GM19452 (cell line): ENCODE measurements around the gene AKIRIN1.
"Not testable (repeated sequence)": the region's sequence is repeated elsewhere in the genome, so short reads cannot be mapped to it uniquely, and the experiment has no call there.

Experiments used
- ATAC-seq: cut with Tn5 transposase; IDR thresholded peaks from one replicate; pipeline ENCODE4 v1.9.1; 2021; ENCODE audit not compliant: unreplicated experiment

AKIRIN1 gene

DNA sequence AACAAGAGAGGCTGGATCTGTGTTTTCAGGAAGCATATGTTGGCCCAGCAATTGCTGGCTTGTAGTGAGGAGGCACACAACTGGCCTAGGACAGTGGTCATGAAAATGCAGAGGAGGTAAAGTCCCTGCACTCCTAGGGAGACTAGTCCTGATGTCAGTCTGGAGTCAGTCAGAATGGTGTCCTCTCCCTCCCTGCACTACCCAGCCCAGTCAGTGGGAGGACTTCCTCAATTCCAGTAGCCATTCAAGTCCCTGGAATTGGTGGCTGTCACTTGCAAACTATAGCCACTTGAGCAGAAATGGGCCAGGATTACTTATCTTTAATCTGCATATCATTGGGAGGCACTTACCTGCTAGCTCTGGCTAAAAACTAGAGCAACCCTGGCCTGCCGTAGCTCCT lies 53.7 kb downstream of the AKIRIN1 start:
- ATAC-seq: no peak

DNA sequence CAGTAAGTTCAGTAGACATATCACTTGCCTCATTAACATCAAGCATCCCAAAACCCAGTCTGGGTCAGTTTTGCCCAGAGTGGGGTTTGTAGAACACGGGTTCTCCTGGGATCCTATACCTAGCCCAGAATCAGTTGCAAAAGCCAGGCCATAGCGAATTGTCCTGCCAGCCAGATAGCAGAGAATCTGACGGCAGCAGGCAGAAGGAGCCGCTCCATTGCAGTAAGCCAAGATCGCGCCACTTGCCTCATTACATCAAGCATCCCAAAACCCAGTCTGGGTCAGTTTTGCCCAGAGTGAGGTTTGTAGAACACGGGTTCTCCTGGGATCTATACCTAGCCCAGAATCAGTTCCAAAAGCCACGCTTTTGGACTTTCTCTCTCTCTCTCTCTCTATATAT lies 54.2 kb downstream of the AKIRIN1 start:
- no peak for ATAC-seq

DNA sequence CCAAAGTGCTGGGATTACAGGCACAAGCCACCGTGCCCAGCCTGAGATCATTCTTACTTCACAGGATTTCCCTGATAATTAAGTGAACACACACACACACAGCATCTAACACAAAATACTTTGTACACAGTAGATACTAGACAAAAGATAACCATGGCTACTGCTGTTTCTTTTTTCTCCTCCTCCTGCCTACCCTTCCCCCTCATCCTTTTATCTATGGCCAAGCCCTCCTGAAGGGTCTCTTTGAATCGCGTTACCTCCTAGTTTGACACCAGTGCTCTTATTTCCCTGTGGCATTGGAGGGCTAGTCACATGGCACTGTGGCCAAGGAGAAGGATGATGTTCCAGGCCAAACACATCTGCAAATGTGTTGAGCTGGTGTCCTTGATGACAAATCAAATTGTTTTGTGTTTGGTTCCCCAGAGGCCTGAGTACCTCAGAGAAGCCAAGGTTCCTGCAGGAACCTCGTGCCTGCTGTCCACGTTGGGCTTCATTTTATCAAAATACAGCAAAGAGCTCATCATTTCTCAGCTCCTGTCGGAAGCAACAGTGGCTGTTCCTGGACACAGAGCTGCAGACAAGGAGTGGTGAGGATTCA lies 55.6 kb downstream of the AKIRIN1 start:
- ATAC-seq: no peak

DNA sequence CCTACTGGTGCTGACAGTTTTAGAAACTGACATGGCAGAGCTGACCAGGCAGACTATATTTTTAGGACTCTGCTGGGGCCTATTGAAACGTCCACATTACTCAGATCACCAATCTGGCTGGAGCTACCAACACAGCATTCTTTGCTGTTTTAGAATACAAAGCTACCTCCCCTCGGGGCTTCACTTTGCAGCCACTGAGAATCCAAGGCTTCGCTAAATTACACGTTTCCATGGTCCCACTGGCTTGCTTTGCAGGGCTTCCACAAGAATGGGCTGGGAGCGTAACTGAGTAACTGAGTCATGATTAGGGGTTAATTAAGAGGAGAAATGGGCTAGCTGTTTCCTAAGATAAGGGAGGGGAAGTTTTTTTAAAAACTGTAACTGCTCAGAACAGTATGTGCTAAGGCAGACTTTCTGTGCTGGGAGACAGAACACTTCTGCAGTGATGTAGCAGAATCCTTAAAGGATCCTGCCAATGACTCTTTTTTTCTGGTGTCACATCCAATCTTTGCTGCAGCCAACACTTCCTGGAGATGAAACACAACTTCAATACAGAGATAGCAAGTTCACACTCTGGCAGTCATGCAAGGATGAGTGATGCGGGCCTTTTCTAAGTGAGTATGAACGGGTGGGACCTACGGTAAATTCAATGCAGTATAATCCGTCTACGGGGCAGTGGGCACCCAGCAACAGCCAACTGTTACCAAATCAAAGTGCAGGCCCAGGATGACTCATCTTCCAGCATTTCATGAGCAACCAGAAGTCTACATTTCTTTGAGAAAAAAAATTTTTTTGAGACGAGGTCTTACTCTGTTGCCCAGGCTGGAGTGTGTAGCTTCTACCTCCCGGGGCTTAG lies 56.5 kb downstream of the AKIRIN1 start:
- ATAC-seq: no peak

DNA sequence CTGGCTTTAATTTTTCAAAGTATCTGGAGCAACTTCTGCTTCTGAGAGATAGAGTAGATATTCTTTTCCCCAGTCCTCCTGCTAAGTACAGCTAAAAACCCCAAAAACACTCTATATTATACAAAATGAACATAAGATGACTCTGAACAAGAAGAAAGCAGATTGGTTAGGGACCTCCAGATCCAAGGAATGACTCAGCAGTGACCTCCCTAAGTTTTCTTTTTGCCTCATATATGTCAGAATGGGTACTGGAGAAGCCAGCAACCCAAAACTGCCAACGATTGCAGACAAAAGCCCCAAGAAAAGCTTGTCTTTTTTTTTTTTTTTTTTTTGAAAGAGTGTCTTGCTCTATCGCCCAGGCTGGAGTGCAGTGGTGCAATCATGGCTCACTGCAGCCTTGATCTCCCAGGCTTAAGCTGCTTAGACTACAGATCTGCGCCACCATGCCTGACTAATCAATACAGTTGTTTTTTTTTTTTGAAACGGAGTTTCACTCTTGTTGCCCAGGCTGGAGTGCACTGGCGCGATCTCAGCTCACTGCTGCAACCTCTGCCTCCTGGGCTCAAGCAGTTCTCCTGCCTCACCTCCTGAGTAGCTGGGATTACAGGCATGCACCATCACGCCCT lies 57.8 kb downstream of the AKIRIN1 start:
- no peak for ATAC-seq

DNA sequence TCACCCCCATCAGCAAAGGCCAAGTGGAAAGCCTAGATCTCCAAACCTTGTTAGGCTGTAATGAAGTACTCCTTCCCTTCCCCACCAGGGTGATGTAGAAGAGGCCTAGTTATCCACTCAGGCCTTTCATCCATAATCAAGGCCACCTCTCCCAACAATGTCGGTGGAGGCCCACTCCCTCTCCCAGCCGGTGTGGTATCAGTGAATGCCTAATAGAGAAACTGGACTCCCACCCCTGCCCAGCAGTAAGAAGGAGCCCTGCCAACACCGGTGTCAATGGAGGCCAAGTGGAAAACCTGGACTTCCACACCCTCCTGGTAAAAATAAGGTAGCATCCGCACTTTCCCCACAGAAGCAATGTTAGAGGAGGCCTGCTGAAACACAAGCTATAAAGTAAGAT lies 58.9 kb downstream of the AKIRIN1 start:
- no peak for ATAC-seq

DNA sequence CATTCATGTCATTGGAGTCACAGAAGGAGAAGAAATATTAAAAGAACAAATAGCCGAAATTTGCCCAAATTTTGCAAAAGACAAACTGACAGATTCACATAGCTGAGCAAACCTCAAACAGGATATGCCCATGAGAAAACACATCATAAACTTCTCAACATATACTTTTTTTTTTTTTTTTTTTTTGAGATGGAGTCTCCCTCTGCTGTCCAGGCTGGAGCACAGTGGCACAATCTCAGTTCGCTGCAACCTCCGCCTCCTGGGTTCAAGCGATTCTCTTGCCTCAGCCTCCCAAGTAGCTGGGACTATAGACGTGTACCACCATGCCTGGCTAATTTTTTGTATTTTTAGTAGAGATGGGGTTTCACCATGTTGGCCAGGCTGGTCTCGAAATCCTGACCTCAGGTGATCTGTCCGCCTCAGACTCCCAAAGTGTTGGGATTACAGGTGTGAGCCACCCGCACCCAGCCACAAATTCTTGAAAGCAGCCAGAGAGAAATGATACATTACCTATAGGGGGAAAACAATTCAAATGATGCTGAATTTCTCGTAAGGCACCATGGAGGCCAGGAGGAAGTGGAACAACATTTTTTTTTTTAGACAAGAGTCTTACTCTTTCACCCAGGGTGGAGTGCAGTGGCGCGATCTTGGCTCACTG lies 60.2 kb downstream of the AKIRIN1 start:
- ATAC-seq: not testable (repeated sequence)

DNA sequence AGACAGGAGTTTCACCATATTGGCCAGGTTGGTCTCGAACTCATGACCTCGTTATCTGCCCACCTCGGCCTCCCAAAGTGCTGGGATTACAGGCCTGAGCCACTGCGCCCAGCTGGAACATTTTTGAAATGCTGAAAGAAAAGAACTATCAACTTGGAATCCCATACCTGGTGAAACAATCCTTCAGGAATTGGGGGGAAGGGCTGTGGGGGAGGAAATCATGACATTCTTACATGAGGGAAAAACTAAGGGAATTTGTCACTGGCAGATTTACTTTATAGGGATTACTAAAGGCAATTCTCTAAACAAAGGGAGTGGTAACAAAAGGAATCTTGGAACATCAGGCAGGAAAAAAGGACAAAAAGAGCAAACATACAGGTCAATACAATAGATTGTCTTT lies 60.9 kb downstream of the AKIRIN1 start:
- no peak for ATAC-seq

DNA sequence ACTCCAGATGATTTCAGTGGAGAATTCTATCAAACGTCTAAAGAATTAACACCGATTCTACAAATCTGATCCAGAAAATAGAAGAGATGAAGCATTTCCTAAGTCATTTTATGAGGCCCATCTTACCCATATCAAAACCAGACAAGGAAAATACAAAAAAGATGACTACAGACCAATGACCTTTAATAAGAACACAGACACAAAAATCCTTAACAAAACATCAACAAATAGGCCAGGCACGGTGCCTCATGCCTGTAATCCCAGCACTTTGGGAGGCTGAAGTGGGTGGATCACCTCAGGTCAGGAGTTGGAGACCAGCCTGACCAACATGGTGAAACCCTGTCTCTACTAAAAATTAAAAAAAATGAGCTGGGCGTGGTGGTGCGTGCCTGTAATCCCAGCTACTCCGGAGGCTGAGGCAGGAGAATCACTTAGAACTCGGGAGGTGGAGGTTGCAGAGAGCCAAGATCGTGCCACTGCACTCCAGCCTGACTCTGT lies 64.2 kb downstream of the AKIRIN1 start:
- not testable (repeated sequence) for ATAC-seq
